Activated CD8-positive, alpha-beta T cell treated with anti-CD3 and anti-CD28 coated beads for 36 hours (primary cell): ENCODE measurements around the gene DNAJC11. TPM values are rescaled to one million over a fixed set of nuclear protein-coding genes. Genes with fewer than 3 reads are reported as not detected.

Experiments
- ATAC-seq: fragments of 200-7000 bp; cut with Tn5 transposase; one replicate; pipeline ENCODE4 v1.10.0; 2021; ENCODE audit warnings: mild to moderate bottlenecking, moderate library complexity
- CTCF ChIA-PET: fragments of 350-600 bp; sonication (Branson Sonifier 250); formaldehyde crosslinking; loops from one replicate; lab custom pipeline; 2021; ENCODE audit warnings: antibody characterized with exemption; lab: Charles Lee
- POLR2A ChIA-PET: fragments of 350-600 bp; sonication (Branson Sonifier 250); formaldehyde crosslinking; loops from one replicate; lab custom pipeline; 2021; ENCODE audit warnings: antibody characterized with exemption; lab: Charles Lee
- DNase-seq: peaks from one replicate; pipeline ENCODE4 v3.0.0-alpha.2; 2020
- H3K27ac Mint-ChIP-seq: one replicate; pipeline ENCODE4 v1.8.0; 2021; ENCODE audit warnings: mild to moderate bottlenecking, mixed read lengths
- H3K27me3 Mint-ChIP-seq: one replicate; pipeline ENCODE4 v1.8.0; 2021; ENCODE audit warnings: mixed read lengths
- H3K36me3 Mint-ChIP-seq: one replicate; pipeline ENCODE4 v1.8.0; 2021; ENCODE audit warnings: low read depth, mixed read lengths
- H3K4me1 Mint-ChIP-seq: one replicate; pipeline ENCODE4 v1.8.0; 2021; ENCODE audit warnings: low read depth, mixed read lengths
- H3K4me3 Mint-ChIP-seq: one replicate; pipeline ENCODE4 v1.8.0; 2021; ENCODE audit warnings: mild to moderate bottlenecking, moderate library complexity, mixed read lengths
- H3K9me3 Mint-ChIP-seq: one replicate; pipeline ENCODE4 v1.8.0; 2021; ENCODE audit warnings: mixed read lengths
- CTCF ChIP-seq: fragments of 200-600 bp; IDR thresholded peaks from one replicate; pipeline ENCODE4 v1.8.0; 2022; ENCODE audit warnings: antibody characterized with exemption, mild to moderate bottlenecking
- intact Hi-C: fragments of 100-400 bp; cut with micrococcal nuclease; formaldehyde crosslinking; loops from one replicate; pipeline ENCODE4 v1.10.0; 2022
- total RNA-seq, 2 experiments: library from RNA; stranded (reverse); gene quantifications; one replicate each; pipeline ENCODE4 v1.2.3, GENCODE V29; 2021

DNAJC11 gene
- total RNA-seq, 2 experiments from 2014 or later = 52.8 to 53.3 TPM

- CTCF ChIA-PET = no interaction called here
- H3K4me1 Mint-ChIP-seq = peaks cover 44% of the 10 kb centered on the region
- H3K4me3 Mint-ChIP-seq = no peak overlapping the region
- POLR2A ChIA-PET = interaction anchor here (1.4 kb wide), 1 partner anchor 41 kb away, joined by 3 read pairs; the partner anchor contains the start of gene NOL9
- DNase-seq (no peak), ATAC-seq (no peak)
- peaks cover 46% of the 10 kb centered on the region for H3K36me3 Mint-ChIP-seq
- H3K27me3 Mint-ChIP-seq = no peaks in the 10 kb centered on the region
- peak overlapping the region; percentile 59 for H3K27ac Mint-ChIP-seq
- no peaks in the 10 kb centered on the region for H3K9me3 Mint-ChIP-seq
- intact Hi-C loops = no loop called here
- TF ChIP-seq CTCF = no peak
These were observed 106.5 kb downstream of the DNAJC11 start for GRCh38 chr1:6594977-6595740.

- DNase-seq = no peak
- no peaks in the 10 kb centered on the region for H3K9me3 Mint-ChIP-seq
- ChIA-PET POLR2A (interaction anchor here (1.0 to 1.4 kb wide), 2 partner anchors 11 to 39 kb away, joined by 3 to 6 read pairs; partner anchors contain the start of gene NOL9), CTCF (no interaction called here)
- TF ChIP-seq CTCF = no peak
- intact Hi-C loops = no loop called here
- H3K27me3 Mint-ChIP-seq = no peaks in the 10 kb centered on the region
- no peak for ATAC-seq
- peaks cover 34% of the 10 kb centered on the region for H3K36me3 Mint-ChIP-seq
- peaks cover 33% of the 10 kb centered on the region for H3K4me1 Mint-ChIP-seq
- H3K4me3 Mint-ChIP-seq = no peak overlapping the region
- H3K27ac Mint-ChIP-seq = no peak overlapping the region
These were observed 107.8 kb downstream of the DNAJC11 start for GRCh38 chr1:6593810-6594209.

- H3K27ac Mint-ChIP-seq = no peak overlapping the region
- H3K4me1 Mint-ChIP-seq = peaks cover 31% of the 10 kb centered on the region
- CTCF ChIA-PET = interaction anchor here (0.9 kb wide), 1 partner anchor 53 kb away, joined by 3 read pairs; no protein-coding TSS in a partner anchor
- no peak for TF ChIP-seq CTCF
- H3K27me3 Mint-ChIP-seq = no peaks in the 10 kb centered on the region
- ATAC-seq (no peak), DNase-seq (no peak)
- no peaks in the 10 kb centered on the region for H3K9me3 Mint-ChIP-seq
- intact Hi-C loops = no loop called here
- POLR2A ChIA-PET = interaction anchor here (1.0 kb wide), 1 partner anchor 10 kb away, joined by 6 read pairs; no protein-coding TSS in a partner anchor
- H3K36me3 Mint-ChIP-seq = peaks cover 34% of the 10 kb centered on the region
- H3K4me3 Mint-ChIP-seq = no peak overlapping the region
These were observed 108.6 kb downstream of the DNAJC11 start for GRCh38 chr1:6592865-6593593.

GRCh38 chr1:6592441-6592840 is 109.2 kb downstream of the DNAJC11 start:
- ChIA-PET CTCF (interaction anchor here (0.9 to 1.4 kb wide), 2 partner anchors 54 kb away, joined by 3 to 4 read pairs; no protein-coding TSS in a partner anchor), POLR2A (interaction anchor here (1.8 kb wide), 1 partner anchor 9 kb away, joined by 6 read pairs; no protein-coding TSS in a partner anchor)
- peaks cover 30% of the 10 kb centered on the region for H3K36me3 Mint-ChIP-seq
- no peaks in the 10 kb centered on the region for H3K9me3 Mint-ChIP-seq
- no peaks in the 10 kb centered on the region for H3K27me3 Mint-ChIP-seq
- TF ChIP-seq CTCF = no peak
- DNase-seq (no peak), ATAC-seq (no peak)
- H3K4me3 Mint-ChIP-seq = no peak overlapping the region
- peaks cover 31% of the 10 kb centered on the region for H3K4me1 Mint-ChIP-seq
- no peak overlapping the region for H3K27ac Mint-ChIP-seq
- intact Hi-C loops = no loop called here
